A673 (cell line): ENCODE measurements around the gene CAMSAP3.

Source experiments
- EZH2 ChIP-seq: fragments of 200-600 bp; sonication (generic); IDR thresholded peaks from 2 replicates; pipeline ENCODE4 v1.6.1; 2017; ENCODE audit warnings: borderline replicate concordance, low read depth, mild to moderate bottlenecking, mixed read lengths, antibody characterized with exemption, low read length; ENCODE audit not compliant: poor library complexity, severe bottlenecking
- TF ChIP-seq, protein P1 (sequence below): fragments of 300-800, 200-600 bp; sonication (generic); conservative IDR thresholded peaks from 2 replicates; pipeline ENCODE4 v1.5.1; 2017; ENCODE audit warnings: low read depth, mild to moderate bottlenecking, antibody characterized with exemption, low read length, moderate library complexity, mixed read lengths

DNA sequence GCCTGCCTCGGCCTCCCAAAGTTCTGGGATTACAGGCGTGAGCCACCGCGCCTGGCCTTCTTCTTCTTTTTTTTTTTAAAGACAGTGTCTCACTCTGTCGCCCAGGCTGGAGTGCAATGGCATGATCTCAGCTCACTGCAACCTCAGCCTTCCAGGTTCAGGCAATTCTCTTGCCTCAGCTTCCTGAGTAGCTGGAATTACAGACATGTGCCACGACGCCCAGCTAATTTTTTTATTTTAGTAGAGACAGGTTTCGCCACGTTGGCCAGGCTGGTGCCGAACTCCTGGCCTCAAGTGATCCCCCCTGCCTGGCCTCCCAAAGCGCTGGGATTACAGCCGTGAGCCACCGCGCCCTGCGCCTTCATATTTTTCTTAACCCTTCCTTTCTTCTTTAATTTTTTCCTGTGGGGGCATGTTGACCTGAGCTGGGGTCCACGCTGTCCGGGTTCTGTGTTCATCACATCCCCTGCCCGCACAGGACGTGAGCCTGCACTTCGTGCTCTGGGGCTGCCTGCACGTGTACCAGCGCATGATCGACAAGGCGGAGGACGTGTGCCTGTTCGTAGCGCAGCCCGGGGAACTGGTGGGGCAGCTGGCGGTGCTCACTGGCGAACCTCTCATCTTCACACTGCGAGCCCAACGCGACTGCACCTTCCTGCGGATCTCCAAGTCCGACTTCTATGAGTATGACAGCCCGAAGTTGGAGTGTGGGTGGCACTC lies 46.1 kb upstream of the CAMSAP3 start:
- TF ChIP-seq, protein P1, sequence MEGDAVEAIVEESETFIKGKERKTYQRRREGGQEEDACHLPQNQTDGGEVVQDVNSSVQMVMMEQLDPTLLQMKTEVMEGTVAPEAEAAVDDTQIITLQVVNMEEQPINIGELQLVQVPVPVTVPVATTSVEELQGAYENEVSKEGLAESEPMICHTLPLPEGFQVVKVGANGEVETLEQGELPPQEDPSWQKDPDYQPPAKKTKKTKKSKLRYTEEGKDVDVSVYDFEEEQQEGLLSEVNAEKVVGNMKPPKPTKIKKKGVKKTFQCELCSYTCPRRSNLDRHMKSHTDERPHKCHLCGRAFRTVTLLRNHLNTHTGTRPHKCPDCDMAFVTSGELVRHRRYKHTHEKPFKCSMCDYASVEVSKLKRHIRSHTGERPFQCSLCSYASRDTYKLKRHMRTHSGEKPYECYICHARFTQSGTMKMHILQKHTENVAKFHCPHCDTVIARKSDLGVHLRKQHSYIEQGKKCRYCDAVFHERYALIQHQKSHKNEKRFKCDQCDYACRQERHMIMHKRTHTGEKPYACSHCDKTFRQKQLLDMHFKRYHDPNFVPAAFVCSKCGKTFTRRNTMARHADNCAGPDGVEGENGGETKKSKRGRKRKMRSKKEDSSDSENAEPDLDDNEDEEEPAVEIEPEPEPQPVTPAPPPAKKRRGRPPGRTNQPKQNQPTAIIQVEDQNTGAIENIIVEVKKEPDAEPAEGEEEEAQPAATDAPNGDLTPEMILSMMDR: no peak
- no peak for TF ChIP-seq EZH2
